Upper lobe of left lung (tissue), 4 donors: ENCODE results near the gene EVL.

Experiments used
- CTCF ChIP-seq, 6 experiments: fragments of 450-650 bp in 4 of 6; fragments of 200-600 bp in 2 of 6; sonication (generic) in 2 of 6; IDR thresholded peaks; one replicate each; pipeline ENCODE4 v1.5.1; 2016 to 2019; ENCODE audit warnings: antibody characterized with exemption in 6 of 6
- EP300 ChIP-seq, 4 donors: sonication (generic); formaldehyde crosslinking; IDR thresholded peaks; one replicate each; pipeline ENCODE4 v1.5.1; 2017; ENCODE audit warnings: antibody characterized with exemption in 4 of 4, control low read depth in 2 of 4

DNA sequence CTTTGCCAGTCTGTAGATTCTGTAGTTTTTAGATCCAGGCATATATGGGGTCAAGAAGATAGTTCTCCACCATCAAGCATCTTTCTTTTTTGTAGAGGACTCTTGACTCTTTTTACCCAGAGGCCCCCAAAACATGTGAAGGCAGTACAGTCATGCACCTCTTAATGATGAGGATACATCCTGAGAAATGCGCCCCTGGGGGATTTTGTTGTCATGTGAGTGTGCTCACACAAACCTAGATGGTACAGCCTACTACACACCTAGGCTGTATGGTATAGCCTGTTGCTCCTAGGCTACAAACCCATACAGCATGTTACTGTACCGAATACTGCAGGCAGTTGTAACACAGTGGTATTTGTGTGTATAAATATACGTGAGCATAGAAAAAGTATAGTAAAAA lies 23.0 kb downstream of the EVL start:
- TF ChIP-seq EP300 (IDR thresholded peaks at IDR 0.05): no peak
- no peak for TF ChIP-seq CTCF (IDR thresholded peaks at IDR 0.05)
